Activated CD8-positive, alpha-beta memory T cell treated with anti-CD3 and anti-CD28 coated beads for 36 hours (primary cell): ENCODE results near the gene SYAP1. TPM values are rescaled to one million over a fixed set of nuclear protein-coding genes. Genes with fewer than 3 reads are reported as not detected.

ENCODE experiments used
- CTCF ChIA-PET: fragments of 350-600 bp; sonication (Branson Sonifier 250); formaldehyde crosslinking; loops from one replicate; lab custom pipeline; 2021; ENCODE audit warnings: antibody characterized with exemption; lab: Charles Lee
- POLR2A ChIA-PET: fragments of 350-600 bp; sonication (Branson Sonifier 250); formaldehyde crosslinking; loops from one replicate; lab custom pipeline; 2021; ENCODE audit warnings: antibody characterized with exemption; lab: Charles Lee
- total RNA-seq, 2 experiments: library from RNA; stranded (reverse); gene quantifications; one replicate each; pipeline ENCODE4 v1.2.3, GENCODE V29; 2021

Gene SYAP1
- total RNA-seq, 2 experiments from 2014 or later, result 20.0 to 21.3 TPM

DNA sequence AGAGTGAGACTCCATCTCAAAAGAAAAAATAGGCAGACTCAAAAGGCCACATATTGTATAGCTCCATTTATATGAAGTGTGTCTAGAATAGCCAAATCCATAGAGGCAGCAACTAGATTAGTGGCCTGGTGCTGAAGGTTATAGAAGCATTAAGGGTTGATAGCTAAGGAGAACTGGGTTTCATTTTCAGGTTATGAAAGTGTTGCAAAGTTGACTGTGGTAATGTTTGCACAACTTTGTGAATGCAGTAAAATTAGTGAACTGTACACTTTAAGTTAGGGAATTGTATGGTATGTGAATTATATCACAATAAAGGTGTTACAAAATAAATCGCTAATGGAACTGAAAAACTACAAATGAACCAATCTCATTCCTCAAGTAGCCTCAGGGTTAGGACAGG lies 95.2 kb downstream of the SYAP1 start:
- CTCF ChIA-PET, result no interaction called here
- POLR2A ChIA-PET, result no interaction called here

Other genes with a start within 250 kb of the SYAP1 start
- gene S100G, start 69.5 kb upstream of the SYAP1 start, total RNA-seq, result not detected
- 1 to 10 TPM; 5.3 to 6.3 TPM for gene CTPS2, start 6.9 kb upstream of the SYAP1 start, total RNA-seq
- gene TXLNG, start 66.9 kb downstream of the SYAP1 start, total RNA-seq, result 10 to 100 TPM; 23.1 to 24.1 TPM
- gene RBBP7, start 150.8 kb downstream of the SYAP1 start, total RNA-seq, result 100 to 1,000 TPM; 172 to 174 TPM
- not detected for gene REPS2, start 227.0 kb downstream of the SYAP1 start, total RNA-seq